Measurements from ENCODE around the gene NUAK1.

The NUAK1 gene

GRCh38 chr12:106082216-106083175, 56.3 kb downstream of the NUAK1 start:
- no peak for DNase-seq (ENCODE audit: low read depth)

DNA sequence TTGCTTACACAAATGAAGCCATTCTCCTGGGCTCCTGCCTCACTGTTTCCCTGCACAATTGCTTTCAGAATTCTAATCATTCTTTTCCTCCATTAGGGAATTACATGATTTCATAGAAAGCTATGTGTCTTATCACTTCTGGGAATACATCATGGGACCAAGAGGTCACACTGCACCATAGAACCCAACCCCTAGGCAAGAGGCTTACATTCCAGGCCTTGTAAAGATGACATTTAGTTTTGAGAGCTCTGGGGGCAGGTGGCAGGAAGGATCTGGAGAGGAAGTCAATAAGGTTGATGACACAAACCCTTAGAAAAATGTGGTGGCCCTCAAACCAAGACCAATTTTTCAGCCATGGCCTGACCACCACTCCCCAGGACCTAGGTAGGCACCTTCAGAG, 57.1 kb downstream of the NUAK1 start:
- no peak for DNase-seq (ENCODE audit: low read depth)

DNA sequence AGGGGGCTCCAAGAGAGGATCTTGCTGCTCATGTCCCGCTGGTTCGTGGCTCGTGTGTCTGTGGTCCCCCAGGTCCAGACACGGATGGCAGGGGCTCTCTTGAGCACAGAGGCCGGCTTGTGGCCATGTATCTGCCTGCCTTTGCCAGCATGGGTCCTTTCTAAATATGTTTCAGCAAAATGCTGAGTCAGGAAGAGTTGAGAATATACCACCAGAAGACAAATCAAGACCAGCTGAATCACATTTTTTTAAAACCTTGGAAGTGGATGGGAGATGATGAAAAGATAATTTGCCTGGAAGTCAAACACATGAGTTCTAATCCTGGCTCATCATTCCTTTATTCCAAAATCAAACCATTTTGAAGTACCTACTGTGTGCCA, 58.0 kb downstream of the NUAK1 start:
- DNase-seq (ENCODE audit: low read depth) = peak; percentile 67

GRCh38 chr12:106080041-106080790, 58.5 kb downstream of the NUAK1 start:
- peak; percentile 77 for DNase-seq (ENCODE audit: low read depth)

GRCh38 chr12:106079148-106079738, 59.5 kb downstream of the NUAK1 start:
- DNase-seq (ENCODE audit: low read depth) = no peak

DNA sequence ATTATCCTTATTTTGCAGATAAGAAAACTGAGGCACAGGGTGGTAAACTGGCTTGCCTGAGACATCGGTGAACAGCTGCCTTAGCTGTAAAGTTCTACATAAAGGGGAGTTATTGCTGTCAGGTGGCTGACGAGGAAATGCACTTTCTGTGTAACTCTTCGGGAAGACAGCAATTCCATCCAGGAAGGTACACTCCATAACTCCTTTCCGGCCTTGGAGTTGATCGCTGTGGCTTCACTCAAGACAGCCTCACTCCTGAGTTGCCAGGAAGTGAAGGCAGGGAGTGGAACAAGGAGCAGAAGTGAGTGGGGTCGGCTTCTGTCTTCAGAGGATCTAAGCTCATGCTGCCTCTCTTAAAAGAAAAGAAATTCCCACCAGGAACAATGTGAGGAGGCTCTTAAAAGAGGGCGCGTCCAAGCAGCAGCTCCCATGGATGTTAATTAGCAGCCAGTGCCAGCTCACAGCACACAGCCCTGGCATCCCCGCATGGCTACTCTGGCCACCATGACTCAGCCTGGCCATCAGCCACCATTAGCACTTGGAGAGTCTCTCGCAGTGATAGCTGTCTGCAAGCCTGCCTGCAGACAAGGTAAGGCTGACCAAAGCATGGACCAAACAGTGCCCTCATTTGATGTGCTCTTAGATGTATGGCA, 60.3 kb downstream of the NUAK1 start:
- peak; percentile 65 for DNase-seq (ENCODE audit: low read depth)

DNA sequence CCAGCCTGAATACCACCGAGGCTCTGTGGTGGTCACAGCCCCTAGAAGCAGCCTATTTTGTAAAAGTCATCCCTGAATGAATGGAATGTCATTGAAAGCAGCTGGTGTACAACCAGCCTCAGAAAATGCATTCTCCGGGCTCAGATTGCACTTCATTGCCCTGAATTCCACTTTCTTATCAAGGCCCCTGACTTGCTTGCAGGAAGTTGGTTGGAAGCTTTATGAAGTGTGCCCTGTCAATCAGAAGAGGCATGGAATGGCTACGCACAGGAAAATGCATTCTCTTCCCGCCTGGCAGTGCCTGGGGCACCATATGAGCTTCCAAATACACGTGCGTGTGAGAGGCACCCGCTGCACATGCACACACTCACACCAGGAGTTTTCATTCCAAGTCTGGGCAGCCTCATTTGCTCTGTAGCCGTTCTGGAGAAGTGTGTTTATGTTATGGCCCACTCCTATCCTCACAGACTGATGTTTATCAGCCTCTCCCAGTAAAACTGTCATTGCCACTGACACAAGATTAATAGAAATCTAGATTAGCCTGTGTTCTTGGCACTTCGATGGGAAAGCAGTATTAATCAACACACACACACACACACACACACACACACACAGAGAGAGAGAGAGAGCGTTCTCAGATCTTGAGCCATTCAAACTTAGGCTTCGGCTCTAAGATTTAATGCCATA, 63.9 kb downstream of the NUAK1 start:
- no peak for DNase-seq (ENCODE audit: low read depth)

- DNase-seq (ENCODE audit: low read depth) = no peak
Measured at GRCh38 chr12:106074361-106074705, 64.4 kb downstream of the NUAK1 start.

GRCh38 chr12:106073179-106073578, 65.6 kb downstream of the NUAK1 start:
- no peak for DNase-seq (ENCODE audit: low read depth)

- DNase-seq (ENCODE audit: low read depth) = no peak
Measured at GRCh38 chr12:106072751-106073150, 66.0 kb downstream of the NUAK1 start.

DNA sequence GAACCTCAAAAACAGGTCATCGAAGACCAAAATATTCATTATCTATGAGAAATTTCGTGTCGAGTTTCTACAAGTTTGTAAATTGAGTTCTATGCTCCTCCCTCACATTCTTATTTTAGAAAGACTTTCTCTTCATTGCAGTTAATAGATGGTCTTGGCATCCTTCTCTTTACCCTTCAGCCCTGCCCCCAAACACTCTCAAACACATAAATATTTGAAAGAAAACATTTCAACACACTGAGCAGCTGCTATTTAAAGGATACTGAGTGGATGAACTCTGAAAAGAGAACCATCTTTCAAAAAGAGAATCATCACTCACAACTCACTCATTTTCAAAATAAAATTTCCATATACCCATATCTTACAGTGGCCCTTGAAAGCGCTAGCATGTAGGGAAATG, 67.1 kb downstream of the NUAK1 start:
- DNase-seq (ENCODE audit: low read depth) = no peak

DNA sequence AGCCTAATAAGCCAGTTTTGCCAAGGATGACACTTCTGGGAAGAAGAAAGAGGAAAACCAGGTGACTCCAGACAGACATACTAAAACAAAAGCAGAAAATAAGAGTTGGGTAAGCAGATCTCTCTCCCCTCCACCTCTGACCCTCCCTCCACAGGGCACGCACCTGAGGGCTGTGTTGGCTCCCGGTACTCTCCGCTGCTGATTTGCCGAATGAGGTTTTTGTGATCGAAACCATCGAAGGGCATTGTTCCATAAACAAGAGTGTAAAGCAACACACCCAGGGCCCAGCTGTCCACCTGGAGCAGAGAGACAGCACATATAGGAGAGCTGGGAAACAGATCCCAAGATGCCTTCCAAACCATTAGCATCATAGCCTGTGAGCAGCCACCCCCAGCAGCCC, 68.1 kb downstream of the NUAK1 start:
- DNase-seq (ENCODE audit: low read depth) = no peak

DNA sequence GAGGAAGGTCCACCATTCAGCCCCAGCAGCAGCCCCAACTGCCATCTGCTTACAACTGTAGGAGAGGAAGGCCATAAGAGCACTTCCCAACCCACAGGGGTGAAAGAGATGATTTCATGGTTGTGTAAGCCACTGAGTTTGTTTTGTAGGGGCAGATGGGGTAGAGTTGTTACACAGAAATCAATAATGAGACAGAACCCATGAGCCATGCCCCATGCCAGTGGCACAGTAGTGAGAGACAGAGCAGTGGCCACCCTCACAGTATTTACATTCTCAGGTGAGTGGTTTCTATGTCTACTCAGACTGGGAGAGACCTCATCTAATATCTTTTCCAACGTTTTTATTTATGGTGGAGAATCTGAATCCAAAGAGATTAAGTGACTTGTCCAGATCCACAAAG, 68.6 kb downstream of the NUAK1 start:
- DNase-seq (ENCODE audit: low read depth) = no peak

- DNase-seq (ENCODE audit: low read depth) = no peak
Measured at GRCh38 chr12:106068296-106068695, 70.5 kb downstream of the NUAK1 start.

- DNase-seq (ENCODE audit: low read depth) = no peak
Measured at GRCh38 chr12:106067606-106068205, 71.0 kb downstream of the NUAK1 start.

DNA sequence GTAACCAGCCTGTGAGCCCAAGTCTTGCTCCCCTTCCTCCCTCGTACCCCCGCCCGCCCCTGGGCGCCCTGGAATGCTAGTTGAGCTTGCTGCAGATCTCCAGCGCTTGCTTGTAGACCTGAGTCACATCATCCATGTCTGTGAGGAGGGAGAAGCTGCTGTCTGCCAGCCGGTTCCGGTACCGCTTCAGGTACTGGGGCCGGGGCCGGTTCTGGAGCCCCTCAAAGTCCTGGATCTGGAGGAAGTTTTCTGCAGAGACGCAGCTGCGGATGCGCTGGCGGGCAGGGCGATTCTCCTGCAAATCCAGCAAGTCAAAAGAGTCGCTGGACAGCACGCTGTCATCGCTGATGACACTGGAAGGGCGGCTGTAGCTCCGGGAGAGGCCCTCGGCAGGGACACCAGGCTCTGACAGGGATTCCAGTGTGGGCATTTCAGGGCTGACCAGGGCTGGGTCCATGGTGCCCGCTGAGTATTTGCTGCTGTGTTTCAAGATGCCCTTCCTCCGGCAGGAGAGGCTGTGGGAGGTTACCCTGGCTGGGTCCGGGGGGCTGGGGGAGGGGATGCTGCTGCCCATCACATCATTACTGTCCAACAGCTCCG, 71.9 kb downstream of the NUAK1 start:
- no peak for DNase-seq (ENCODE audit: low read depth)

GRCh38 chr12:106066051-106066705, 72.6 kb downstream of the NUAK1 start:
- no peak for DNase-seq (ENCODE audit: low read depth)

- no peak for DNase-seq (ENCODE audit: low read depth)
Measured at GRCh38 chr12:106065506-106065905, 73.2 kb downstream of the NUAK1 start.

GRCh38 chr12:106064721-106065021, 74.1 kb downstream of the NUAK1 start:
- DNase-seq (ENCODE audit: low read depth) = no peak

- no peak for DNase-seq (ENCODE audit: low read depth)
Measured at GRCh38 chr12:106063826-106064720, 74.7 kb downstream of the NUAK1 start.

Measured in fibroblast of gingiva (primary cell).